MM.1S (cell line): ENCODE results near the gene CDKL5.

Experiments used
- EZH2 ChIP-seq: fragments of 300-600 bp; sonication (generic); optimal IDR thresholded peaks from 2 replicates; pipeline ENCODE3; 2017; ENCODE audit warnings: low read depth, mild to moderate bottlenecking, antibody characterized with exemption, low read length, mixed read lengths
- EZH2phosphoT487 ChIP-seq: fragments of 300-600 bp; sonication (generic); IDR thresholded peaks from 2 replicates; pipeline ENCODE4 v1.6.1; 2018; ENCODE audit warnings: antibody characterized with exemption, low read length
- TF ChIP-seq, protein P1 (sequence below): fragments of 300-600 bp; sonication (generic); IDR thresholded peaks from 2 replicates; pipeline ENCODE4 v1.5.1; 2016; ENCODE audit warnings: antibody characterized with exemption, low read length, mixed read lengths

- TF ChIP-seq, protein P1, sequence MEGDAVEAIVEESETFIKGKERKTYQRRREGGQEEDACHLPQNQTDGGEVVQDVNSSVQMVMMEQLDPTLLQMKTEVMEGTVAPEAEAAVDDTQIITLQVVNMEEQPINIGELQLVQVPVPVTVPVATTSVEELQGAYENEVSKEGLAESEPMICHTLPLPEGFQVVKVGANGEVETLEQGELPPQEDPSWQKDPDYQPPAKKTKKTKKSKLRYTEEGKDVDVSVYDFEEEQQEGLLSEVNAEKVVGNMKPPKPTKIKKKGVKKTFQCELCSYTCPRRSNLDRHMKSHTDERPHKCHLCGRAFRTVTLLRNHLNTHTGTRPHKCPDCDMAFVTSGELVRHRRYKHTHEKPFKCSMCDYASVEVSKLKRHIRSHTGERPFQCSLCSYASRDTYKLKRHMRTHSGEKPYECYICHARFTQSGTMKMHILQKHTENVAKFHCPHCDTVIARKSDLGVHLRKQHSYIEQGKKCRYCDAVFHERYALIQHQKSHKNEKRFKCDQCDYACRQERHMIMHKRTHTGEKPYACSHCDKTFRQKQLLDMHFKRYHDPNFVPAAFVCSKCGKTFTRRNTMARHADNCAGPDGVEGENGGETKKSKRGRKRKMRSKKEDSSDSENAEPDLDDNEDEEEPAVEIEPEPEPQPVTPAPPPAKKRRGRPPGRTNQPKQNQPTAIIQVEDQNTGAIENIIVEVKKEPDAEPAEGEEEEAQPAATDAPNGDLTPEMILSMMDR = no peak
- TF ChIP-seq EZH2phosphoT487 (no peak), EZH2 (no peak)
These were observed 768 bp upstream of the CDKL5 start for GRCh38 chrX:18424482-18425198.
